NCI-H2196 (cell line): ENCODE data around the gene FAM174B.

Experiments
- DNase-seq: peaks from one replicate; lab custom pipeline; 2025; ENCODE audit not compliant: unreplicated experiment; lab: John Stamatoyannopoulos, UW

FAM174B gene

GRCh38 chr15:92643849-92644815 lies 11.4 kb downstream of the FAM174B start:
- peak; percentile 13 for DNase-seq

- DNase-seq = peak; percentile 26
Observed at GRCh38 chr15:92638709-92639365, 16.7 kb downstream of the FAM174B start.

GRCh38 chr15:92638291-92638708 lies 17.3 kb downstream of the FAM174B start:
- DNase-seq = peak; percentile 68

- no peak for DNase-seq
Observed at GRCh38 chr15:92637626-92638025, 17.9 kb downstream of the FAM174B start.

GRCh38 chr15:92636908-92637481 lies 18.6 kb downstream of the FAM174B start:
- peak; percentile 83 for DNase-seq

- DNase-seq = no peak
Observed at GRCh38 chr15:92636401-92636907, 19.1 kb downstream of the FAM174B start.

GRCh38 chr15:92634671-92635201 lies 20.8 kb downstream of the FAM174B start:
- DNase-seq = no peak

- no peak for DNase-seq
Observed at GRCh38 chr15:92634060-92634459, 21.5 kb downstream of the FAM174B start.

- no peak for DNase-seq
Observed at GRCh38 chr15:92633418-92633817, 22.2 kb downstream of the FAM174B start.

GRCh38 chr15:92633001-92633400 lies 22.6 kb downstream of the FAM174B start:
- no peak for DNase-seq

- DNase-seq = no peak
Observed at GRCh38 chr15:92631721-92632120, 23.9 kb downstream of the FAM174B start.

- no peak for DNase-seq
Observed at GRCh38 chr15:92629975-92630626, 25.5 kb downstream of the FAM174B start.

- DNase-seq = no peak
Observed at GRCh38 chr15:92629276-92629974, 26.1 kb downstream of the FAM174B start.

- no peak for DNase-seq
Observed at GRCh38 chr15:92627014-92627413, 28.6 kb downstream of the FAM174B start.

GRCh38 chr15:92625251-92625980 lies 30.2 kb downstream of the FAM174B start:
- no peak for DNase-seq

GRCh38 chr15:92624401-92624991 lies 31.1 kb downstream of the FAM174B start:
- no peak for DNase-seq

- DNase-seq = peak; percentile 55
Observed at GRCh38 chr15:92623435-92623834, 32.1 kb downstream of the FAM174B start.

GRCh38 chr15:92621972-92622533 lies 33.5 kb downstream of the FAM174B start:
- DNase-seq = no peak

GRCh38 chr15:92620991-92621390 lies 34.6 kb downstream of the FAM174B start:
- no peak for DNase-seq
